Prostate gland (tissue), 2 donors: ENCODE data around the gene TBC1D2. TPM values are rescaled to one million over a fixed set of nuclear protein-coding genes. Genes with fewer than 3 reads are reported as not detected.
"Not testable (repeated sequence)": the region's sequence is repeated elsewhere in the genome, so short reads cannot be mapped to it uniquely, and the experiment has no call there.

Experiments
- DNase-seq: peaks from one replicate; pipeline ENCODE4 v3.0.0-alpha.2; 2019; ENCODE audit warnings: low spot score
- H3K27ac ChIP-seq, 2 donors: fragments of 200-600 bp; sonication (generic); 2 replicates each; pipeline ENCODE4 v1.5.1; 2017 to 2019
- H3K27me3 ChIP-seq: fragments of 200-600 bp; sonication (generic); replicated peaks from 2 replicates; pipeline ENCODE4 v1.5.1; 2019; ENCODE audit not compliant: insufficient read depth
- H3K36me3 ChIP-seq, 2 donors: fragments of 200-600 bp; sonication (generic); 1 replicate in 1 of 2; 2 replicates in 1 of 2; pipeline versions ENCODE4 v1.5.1 to v1.8.1; 2017 to 2019
- H3K4me1 ChIP-seq: fragments of 200-600 bp; sonication (generic); replicated peaks from 2 replicates; pipeline ENCODE4 v1.5.1; 2019
- H3K4me3 ChIP-seq, 2 donors: fragments of 200-600 bp; sonication (generic); 2 replicates each; pipeline ENCODE4 v1.5.1; 2017 to 2019
- H3K9me3 ChIP-seq: fragments of 200-600 bp; sonication (generic); 2 replicates; pipeline ENCODE4 v1.5.1; 2017
- POLR2A ChIP-seq: fragments of 450-650 bp; IDR thresholded peaks from one replicate; pipeline ENCODE4 v1.6.1; 2016; ENCODE audit warnings: antibody characterized with exemption, mild to moderate bottlenecking
- POLR2AphosphoS5 ChIP-seq: sonication (generic); formaldehyde crosslinking; IDR thresholded peaks from one replicate; pipeline ENCODE4 v1.6.1; 2017; ENCODE audit warnings: antibody characterized with exemption
- WGBS: methylation state at CpG from one replicate; pipeline ENCODE4 v1.1.5; 2018; 5-methylcytosine and 5-hydroxymethylcytosine counted together
- intact Hi-C: fragments of 100-400 bp; cut with DNase I; formaldehyde crosslinking; loops from one replicate; pipeline ENCODE4 v1.14.2; 2022
- total RNA-seq, 2 donors: library from RNA; depleted of rRNA; stranded (reverse); fragments of >200 nt; gene quantifications; one replicate each; pipeline ENCODE4 v1.1.0, GENCODE V29; 2016
- TF ChIP-seq, protein P1 (sequence below), 4 experiments: fragments of 200-600 bp in 2 of 4; fragments of 450-650 bp in 2 of 4; sonication (generic) in 2 of 4; IDR thresholded peaks; 1 replicate in 3 of 4; 2 replicates in 1 of 4; pipeline ENCODE4 v1.5.1; 2016 to 2019; ENCODE audit warnings: antibody characterized with exemption in 4 of 4, mild to moderate bottlenecking in 2 of 4, moderate library complexity in 2 of 4

TBC1D2 gene
- total RNA-seq, 2 donors from 2014 or later, result 18.4 to 18.8 TPM

DNA sequence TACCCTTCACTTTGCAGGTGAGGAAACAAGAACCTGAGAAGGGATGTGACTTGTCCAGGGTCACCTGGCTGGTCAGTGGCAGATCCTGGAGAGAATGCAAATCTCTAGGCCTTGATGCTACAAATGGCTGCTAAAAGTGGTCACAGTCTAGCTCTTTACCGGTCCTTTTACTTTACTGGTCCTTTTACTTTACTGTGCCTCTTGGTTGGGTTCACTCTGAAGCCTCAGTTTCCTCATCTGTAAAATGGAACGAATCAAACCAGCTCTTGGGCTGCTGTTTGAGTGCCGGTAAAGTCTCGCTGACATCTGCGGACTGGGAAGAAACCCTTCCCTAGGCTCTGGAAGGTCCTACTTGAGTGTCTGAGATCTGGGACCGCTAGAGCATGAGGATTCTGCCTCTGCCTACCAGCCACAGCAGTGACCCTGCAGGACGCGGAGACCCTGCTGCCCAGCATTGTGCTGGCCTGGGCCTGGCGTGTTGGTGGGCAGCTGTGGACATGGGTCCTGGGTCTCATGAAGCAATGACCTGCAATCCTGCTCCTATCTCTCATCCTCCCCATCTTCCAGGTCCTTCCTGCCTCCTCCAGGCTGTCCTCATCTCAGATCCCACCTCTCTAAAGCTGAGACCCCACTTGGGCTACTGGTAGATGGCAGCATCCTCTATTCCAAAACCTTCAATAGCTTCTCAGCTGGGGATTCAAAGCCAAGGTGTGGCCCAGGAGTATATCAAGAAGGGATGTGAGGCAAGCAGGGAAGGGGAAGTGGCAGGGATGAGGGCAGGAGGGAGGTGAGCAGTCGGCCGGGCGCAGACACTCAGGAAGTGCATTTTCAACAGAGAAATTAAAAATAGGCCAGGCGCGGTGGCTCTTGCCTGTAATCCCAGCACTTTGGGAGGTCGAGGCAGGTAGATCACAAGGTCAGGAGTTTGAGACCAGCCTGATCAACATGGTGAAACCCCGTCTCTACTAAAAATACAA is 76.3 kb downstream of the TBC1D2 start:
- H3K9me3 ChIP-seq, result no peaks in the 10 kb centered on the region
- H3K27ac ChIP-seq, result peak overlapping the region; percentile 49 to 57
- no peaks in the 10 kb centered on the region for H3K36me3 ChIP-seq
- WGBS, result 90% methylated on average over 16 of the region's 16 CpGs
- H3K4me1 ChIP-seq, result peaks cover 10% of the 10 kb centered on the region
- no peak overlapping the region for H3K4me3 ChIP-seq
- TF ChIP-seq, protein P1, sequence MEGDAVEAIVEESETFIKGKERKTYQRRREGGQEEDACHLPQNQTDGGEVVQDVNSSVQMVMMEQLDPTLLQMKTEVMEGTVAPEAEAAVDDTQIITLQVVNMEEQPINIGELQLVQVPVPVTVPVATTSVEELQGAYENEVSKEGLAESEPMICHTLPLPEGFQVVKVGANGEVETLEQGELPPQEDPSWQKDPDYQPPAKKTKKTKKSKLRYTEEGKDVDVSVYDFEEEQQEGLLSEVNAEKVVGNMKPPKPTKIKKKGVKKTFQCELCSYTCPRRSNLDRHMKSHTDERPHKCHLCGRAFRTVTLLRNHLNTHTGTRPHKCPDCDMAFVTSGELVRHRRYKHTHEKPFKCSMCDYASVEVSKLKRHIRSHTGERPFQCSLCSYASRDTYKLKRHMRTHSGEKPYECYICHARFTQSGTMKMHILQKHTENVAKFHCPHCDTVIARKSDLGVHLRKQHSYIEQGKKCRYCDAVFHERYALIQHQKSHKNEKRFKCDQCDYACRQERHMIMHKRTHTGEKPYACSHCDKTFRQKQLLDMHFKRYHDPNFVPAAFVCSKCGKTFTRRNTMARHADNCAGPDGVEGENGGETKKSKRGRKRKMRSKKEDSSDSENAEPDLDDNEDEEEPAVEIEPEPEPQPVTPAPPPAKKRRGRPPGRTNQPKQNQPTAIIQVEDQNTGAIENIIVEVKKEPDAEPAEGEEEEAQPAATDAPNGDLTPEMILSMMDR (IDR thresholded peaks at IDR 0.05), result no peak
- no peak for TF ChIP-seq POLR2A
- no peak for TF ChIP-seq POLR2AphosphoS5
- DNase-seq, result no peak
- intact Hi-C loops, result no loop called here
- H3K27me3 ChIP-seq, result no peaks in the 10 kb centered on the region

GRCh38 chr9:98176391-98177259 is 78.8 kb downstream of the TBC1D2 start:
- WGBS, result 77% methylated on average over 9 of the region's 9 CpGs
- intact Hi-C loops, result no loop called here
- H3K4me3 ChIP-seq, result no peak overlapping the region

GRCh38 chr9:98175762-98176161 is 79.7 kb downstream of the TBC1D2 start:
- WGBS, result 59% methylated on average over 3 of the region's 3 CpGs
- no peak for TF ChIP-seq POLR2A
- TF ChIP-seq POLR2AphosphoS5, result peak; percentile 70
- TF ChIP-seq, protein P1 (IDR thresholded peaks at IDR 0.05), result no peak
- no peak overlapping the region for H3K4me3 ChIP-seq
- H3K36me3 ChIP-seq, result no peaks in the 10 kb centered on the region
- intact Hi-C loops, result no loop called here
- H3K4me1 ChIP-seq, result peaks cover 22% of the 10 kb centered on the region
- peak overlapping the region; percentile 6 to 63 for H3K27ac ChIP-seq
- H3K27me3 ChIP-seq, result no peaks in the 10 kb centered on the region
- H3K9me3 ChIP-seq, result no peaks in the 10 kb centered on the region
- peak; percentile 37 for DNase-seq

More at GRCh38 chr9:98176391-98177259, 78.8 kb downstream of the TBC1D2 start:
- Histone ChIP-seq H3K27me3 (no peaks in the 10 kb centered on the region), H3K36me3 (no peaks in the 10 kb centered on the region), H3K9me3 (no peaks in the 10 kb centered on the region), H3K27ac (peak overlapping the region; percentile 6 to 63), H3K4me1 (peaks cover 14% of the 10 kb centered on the region)
- TF ChIP-seq, protein P1 (IDR thresholded peaks at IDR 0.05), result no peak
- TF ChIP-seq POLR2AphosphoS5 (no peak), POLR2A (no peak)
- no peak for DNase-seq

DNA sequence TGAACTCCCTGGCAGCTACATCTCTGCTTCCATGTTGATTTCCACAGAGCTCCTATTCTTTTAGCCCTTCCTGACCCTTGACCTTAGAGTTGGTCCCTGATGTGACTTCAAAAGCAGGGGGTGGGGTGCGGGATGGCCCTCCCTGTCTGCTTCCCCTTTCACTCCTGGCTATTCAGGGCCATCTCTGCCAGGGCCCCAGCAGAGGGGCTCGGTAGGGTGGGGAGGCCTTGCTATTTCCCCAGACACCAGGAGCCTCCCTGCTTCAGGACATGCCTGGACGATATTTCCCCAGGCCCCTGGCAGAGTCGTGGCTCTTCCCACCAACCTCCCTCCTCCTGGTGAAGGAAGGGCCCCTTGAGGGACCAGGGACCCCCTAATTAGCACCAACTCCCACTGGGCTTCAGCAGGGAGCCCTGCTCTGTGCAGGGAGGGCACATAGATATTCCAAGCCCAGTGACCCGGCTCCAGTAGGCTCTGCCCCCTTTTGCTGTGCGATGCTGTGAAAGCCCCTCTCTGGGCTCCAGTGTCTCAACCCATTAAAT is 80.3 kb downstream of the TBC1D2 start:
- Histone ChIP-seq H3K36me3 (no peaks in the 10 kb centered on the region), H3K27me3 (no peaks in the 10 kb centered on the region), H3K4me1 (peaks cover 22% of the 10 kb centered on the region), H3K27ac (peak overlapping the region; percentile 6 to 59), H3K9me3 (no peaks in the 10 kb centered on the region), H3K4me3 (no peak overlapping the region)
- intact Hi-C loops, result no loop called here
- DNase-seq, result no peak
- WGBS, result 46% methylated on average over 6 of the region's 6 CpGs
- TF ChIP-seq, protein P1 (IDR thresholded peaks at IDR 0.05), result no peak
- TF ChIP-seq POLR2AphosphoS5 (no peak), POLR2A (no peak)

DNA sequence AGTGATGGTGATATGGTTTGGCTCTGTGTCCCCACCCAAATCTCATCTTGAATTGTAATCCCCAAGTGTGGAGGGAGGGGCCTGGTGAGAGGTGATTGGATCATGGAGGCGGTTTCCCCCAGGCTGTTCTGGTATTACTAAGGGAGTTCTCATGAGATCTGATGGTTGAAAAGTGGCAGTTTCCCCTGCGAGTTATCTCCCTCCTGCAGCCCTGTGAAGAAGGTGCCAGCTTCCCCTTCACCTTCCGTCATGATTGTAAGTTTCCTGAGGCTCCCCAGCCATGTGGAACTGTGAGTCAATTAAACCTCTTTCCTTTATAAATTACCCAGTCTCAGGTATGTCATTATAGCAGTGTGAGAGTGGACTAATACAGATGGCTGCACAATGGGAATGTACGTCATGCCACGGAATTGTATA is 80.9 kb downstream of the TBC1D2 start:
- H3K27me3 ChIP-seq, H3K36me3 ChIP-seq, H3K9me3 ChIP-seq, DNase-seq, intact Hi-C loops, H3K27ac ChIP-seq, H3K4me3 ChIP-seq: not testable (repeated sequence)
- WGBS, result 84% methylated on average over 5 of the region's 5 CpGs
- H3K4me1 ChIP-seq, result peaks cover 22% of the 10 kb centered on the region
